B cell (primary cell): ENCODE data around the gene ZNF648. TPM values are rescaled to one million over a fixed set of nuclear protein-coding genes. Genes with fewer than 3 reads are reported as not detected.

Source experiments
- ATAC-seq: fragments of 200-7000 bp; cut with Tn5 transposase; one replicate; pipeline ENCODE4 v1.10.0; 2021; ENCODE audit warnings: low read depth, mild to moderate bottlenecking, moderate number of reproducible peaks, moderate library complexity
- CTCF ChIA-PET: fragments of 350-600 bp; sonication (Branson Sonifier 250); formaldehyde crosslinking; loops from one replicate; lab custom pipeline; 2021; ENCODE audit warnings: antibody characterized with exemption, inconsistent platforms; lab: Charles Lee
- POLR2A ChIA-PET: fragments of 350-600 bp; sonication (Branson Sonifier 250); formaldehyde crosslinking; loops from one replicate; lab custom pipeline; 2021; ENCODE audit warnings: antibody characterized with exemption; lab: Charles Lee
- DNase-seq: peaks from one replicate; pipeline ENCODE4 v3.0.0; 2013
- H2AFZ ChIP-seq: 2 replicates; pipeline ENCODE4 v1.6.1; 2012; ENCODE audit warnings: mild to moderate bottlenecking, low read depth, low read length; ENCODE audit not compliant: insufficient read depth, poor library complexity, severe bottlenecking
- H3K27ac ChIP-seq, 2 donors: 1 replicate in 1 of 2; 2 replicates in 1 of 2; pipeline ENCODE4 v1.5.1; 2012 to 2013; ENCODE audit warnings: low read length in 2 of 2, mild to moderate bottlenecking in 2 of 2, moderate library complexity in 1 of 2
- H3K27me3 ChIP-seq, 4 experiments: fragments of 200-600 bp in 1 of 4; sonication (generic) in 1 of 4; replicated peaks in 1 of 4; 1 replicate in 2 of 4; 2 replicates in 2 of 4; pipeline versions ENCODE4 v1.6.1 to v1.7.0; 2013 to 2016; ENCODE audit warnings: low read length in 3 of 4, mild to moderate bottlenecking in 2 of 4, mixed read lengths in 1 of 4, moderate library complexity in 1 of 4; ENCODE audit not compliant: insufficient read depth in 4 of 4, control insufficient read depth in 3 of 4; ENCODE audit errors: control extremely low read depth in 1 of 4
- H3K36me3 ChIP-seq, 2 experiments: replicated peaks in 1 of 2; 1 replicate in 1 of 2; 2 replicates in 1 of 2; pipeline versions ENCODE4 v1.6.1 to v1.7.1; 2013; ENCODE audit warnings: low read length in 1 of 2; ENCODE audit not compliant: insufficient read depth in 2 of 2, control insufficient read depth in 1 of 2; ENCODE audit errors: control extremely low read depth in 1 of 2, extremely low read depth in 1 of 2
- H3K4me1 ChIP-seq, 2 donors: fragments of 200-600 bp in 1 of 2; sonication (generic) in 1 of 2; 1 replicate in 1 of 2; 2 replicates in 1 of 2; pipeline versions ENCODE4 v1.5.1 to v1.6.1; 2013 to 2017; ENCODE audit warnings: low read length in 2 of 2; ENCODE audit not compliant: control insufficient read depth in 2 of 2, insufficient read depth in 2 of 2
- H3K4me2 ChIP-seq: replicated peaks from 2 replicates; pipeline ENCODE3; 2012; ENCODE audit warnings: mild to moderate bottlenecking, low read depth, low read length; ENCODE audit not compliant: poor library complexity, severe bottlenecking
- H3K4me3 ChIP-seq, 5 experiments: fragments of 200-600 bp in 1 of 5; sonication (generic) in 1 of 5; 1 replicate in 3 of 5; 2 replicates in 2 of 5; pipeline versions ENCODE4 v1.5.1 to v1.7.0; 2011 to 2016; ENCODE audit warnings: low read length in 4 of 5, mild to moderate bottlenecking in 4 of 5, low read depth in 2 of 5, control low read depth in 1 of 5, moderate library complexity in 1 of 5; ENCODE audit not compliant: insufficient read depth in 1 of 5; ENCODE audit errors: control extremely low read depth in 1 of 5, extremely low read depth in 1 of 5
- H3K79me2 ChIP-seq: fragments of 200-600 bp; sonication (generic); one replicate; pipeline ENCODE4 v1.6.0; 2016; ENCODE audit warnings: low read length; ENCODE audit not compliant: control insufficient read depth, insufficient read depth
- H3K9ac ChIP-seq: fragments of 200-600 bp; sonication (generic); 2 replicates; pipeline ENCODE4 v1.6.1; 2017; ENCODE audit warnings: mild to moderate bottlenecking, low read length, moderate library complexity
- H3K9me3 ChIP-seq, 3 donors: one replicate each; pipeline versions ENCODE4 v1.6.1 to v1.7.1; 2013; ENCODE audit warnings: low read length in 2 of 3; ENCODE audit not compliant: control insufficient read depth in 2 of 3, insufficient read depth in 1 of 3; ENCODE audit errors: control extremely low read depth in 1 of 3
- H4K20me1 ChIP-seq: 2 replicates; pipeline ENCODE4 v1.6.0; 2012; ENCODE audit warnings: mild to moderate bottlenecking, low read length; ENCODE audit not compliant: insufficient read depth, control insufficient read depth, poor library complexity, severe bottlenecking
- H3K27ac Mint-ChIP-seq: one replicate; pipeline ENCODE4 v1.8.0; 2021; ENCODE audit warnings: mixed read lengths
- H3K27me3 Mint-ChIP-seq: one replicate; pipeline ENCODE4 v1.8.0; 2021; ENCODE audit warnings: mixed read lengths
- H3K4me1 Mint-ChIP-seq: one replicate; pipeline ENCODE4 v1.8.0; 2021; ENCODE audit warnings: mixed read lengths
- H3K4me3 Mint-ChIP-seq: one replicate; pipeline ENCODE4 v1.8.0; 2021; ENCODE audit warnings: mixed read lengths
- H3K9me3 Mint-ChIP-seq: one replicate; pipeline ENCODE4 v1.8.0; 2022; ENCODE audit warnings: mixed read lengths; ENCODE audit not compliant: insufficient read depth
- EZH2 ChIP-seq: IDR thresholded peaks from 2 replicates; pipeline ENCODE4 v1.6.1; 2012; ENCODE audit warnings: borderline replicate concordance, low read depth, mild to moderate bottlenecking, moderate library complexity, low read length; ENCODE audit not compliant: insufficient read depth, poor library complexity, severe bottlenecking
- WGBS: methylation state at CpG from one replicate; pipeline ENCODE4 v1.1.5; 2013; ENCODE audit warnings: missing lambda C conversion rate; ENCODE audit not compliant: insufficient coverage; 5-methylcytosine and 5-hydroxymethylcytosine counted together
- intact Hi-C: fragments of 100-400 bp; cut with micrococcal nuclease; formaldehyde crosslinking; loops from one replicate; pipeline ENCODE4 v1.10.0; 2022
- polyA plus RNA-seq: library from polyadenylated mRNA; depleted of rRNA; stranded (reverse); fragments of >200 nt; gene quantifications from 2 replicates; pipeline ENCODE4 v1.2.3, GENCODE V29; 2012
- total RNA-seq, 2 donors: library from RNA; stranded (reverse); fragments of 120-200 nt in 1 of 2; gene quantifications; 1 replicate in 1 of 2; 2 replicates in 1 of 2; pipeline versions ENCODE4 v1.2.3 to v1.2.4, GENCODE V29; 2013 to 2022
- TF ChIP-seq, protein P1 (sequence below): fragments of 200-600 bp; IDR thresholded peaks from one replicate; pipeline ENCODE4 v1.8.0; 2022; ENCODE audit warnings: antibody characterized with exemption, mild to moderate bottlenecking

ZNF648 gene
- total and polyA plus RNA-seq, 2 donors (not counting 1 experiment from before 2014, with no cell fraction given), result not detected

DNA sequence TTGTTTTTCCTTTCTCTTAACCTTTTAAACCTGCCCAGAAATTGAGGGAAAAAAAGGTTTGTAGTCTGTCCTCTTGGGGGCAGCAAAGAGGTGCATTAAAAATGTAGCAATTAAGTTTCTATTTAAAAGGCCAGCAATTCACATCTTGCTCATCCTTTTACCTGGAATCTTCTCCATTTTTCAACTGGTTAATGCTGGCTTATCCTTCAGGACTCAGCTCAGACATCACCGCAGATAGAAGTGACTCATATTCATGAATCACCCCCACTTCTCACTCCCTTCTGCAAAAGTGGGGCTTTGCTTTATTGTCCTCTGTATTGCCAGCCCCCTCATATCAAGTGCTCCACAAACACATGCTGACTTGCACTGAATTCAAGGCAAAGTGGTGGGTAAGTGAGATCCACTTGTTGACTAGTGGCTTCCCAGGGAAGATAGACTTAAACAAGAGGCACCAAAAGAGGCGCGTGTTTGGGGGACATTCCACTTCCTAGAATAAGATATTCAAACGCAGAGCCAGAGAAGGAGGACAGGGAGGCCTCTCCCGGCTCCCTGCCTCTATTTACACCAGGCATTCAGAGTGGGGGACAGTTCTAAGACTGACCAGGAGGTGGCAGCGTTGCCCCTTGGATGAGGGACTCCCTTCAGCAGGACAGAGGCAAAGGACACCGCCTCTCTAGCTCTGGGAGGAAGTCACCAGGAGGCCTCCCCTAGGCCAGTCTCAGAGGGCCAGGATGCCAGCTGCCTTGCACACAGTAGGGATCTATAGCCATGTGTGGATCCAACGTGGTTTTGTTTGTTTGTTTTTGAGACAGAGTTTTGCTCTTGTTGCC lies 23.2 kb upstream of the ZNF648 start:
- peaks cover 5% of the 10 kb centered on the region for H3K4me1 Mint-ChIP-seq
- H3K36me3 ChIP-seq, result no peaks in the 10 kb centered on the region
- no peaks in the 10 kb centered on the region for H3K27me3 ChIP-seq
- POLR2A ChIA-PET, result no interaction called here
- no peak overlapping the region for H3K27ac ChIP-seq
- no peak overlapping the region for H3K4me2 ChIP-seq
- no peaks in the 10 kb centered on the region for H3K9me3 Mint-ChIP-seq
- H3K79me2 ChIP-seq, result no peaks in the 10 kb centered on the region
- DNase-seq, result peak; percentile 53
- CTCF ChIA-PET, result interaction anchor here (0.7 to 3.2 kb wide), 6 partner anchors 57 to 698 kb away, joined by 3 to 31 read pairs (median 4); no protein-coding TSS in a partner anchor
- H3K27me3 Mint-ChIP-seq, result no peaks in the 10 kb centered on the region
- H3K4me1 ChIP-seq, result peaks cover 0 to 5% of the 10 kb centered on the region in 2 donors
- intact Hi-C loops, result no loop called here
- TF ChIP-seq EZH2, result no peak
- TF ChIP-seq, protein P1, sequence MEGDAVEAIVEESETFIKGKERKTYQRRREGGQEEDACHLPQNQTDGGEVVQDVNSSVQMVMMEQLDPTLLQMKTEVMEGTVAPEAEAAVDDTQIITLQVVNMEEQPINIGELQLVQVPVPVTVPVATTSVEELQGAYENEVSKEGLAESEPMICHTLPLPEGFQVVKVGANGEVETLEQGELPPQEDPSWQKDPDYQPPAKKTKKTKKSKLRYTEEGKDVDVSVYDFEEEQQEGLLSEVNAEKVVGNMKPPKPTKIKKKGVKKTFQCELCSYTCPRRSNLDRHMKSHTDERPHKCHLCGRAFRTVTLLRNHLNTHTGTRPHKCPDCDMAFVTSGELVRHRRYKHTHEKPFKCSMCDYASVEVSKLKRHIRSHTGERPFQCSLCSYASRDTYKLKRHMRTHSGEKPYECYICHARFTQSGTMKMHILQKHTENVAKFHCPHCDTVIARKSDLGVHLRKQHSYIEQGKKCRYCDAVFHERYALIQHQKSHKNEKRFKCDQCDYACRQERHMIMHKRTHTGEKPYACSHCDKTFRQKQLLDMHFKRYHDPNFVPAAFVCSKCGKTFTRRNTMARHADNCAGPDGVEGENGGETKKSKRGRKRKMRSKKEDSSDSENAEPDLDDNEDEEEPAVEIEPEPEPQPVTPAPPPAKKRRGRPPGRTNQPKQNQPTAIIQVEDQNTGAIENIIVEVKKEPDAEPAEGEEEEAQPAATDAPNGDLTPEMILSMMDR, result peak; percentile 59
- H3K4me3 Mint-ChIP-seq, result no peak overlapping the region
- peak; percentile 64 for ATAC-seq
- peak overlapping the region; percentile 48 for H2AFZ ChIP-seq
- H3K4me3 ChIP-seq, result no peak overlapping the region
- H3K9ac ChIP-seq, result no peak overlapping the region
- H3K9me3 ChIP-seq, result no peaks in the 10 kb centered on the region
- WGBS, result 3% methylated on average over 4 of the region's 8 CpGs
- H4K20me1 ChIP-seq, result no peaks in the 10 kb centered on the region
- H3K27ac Mint-ChIP-seq, result no peak overlapping the region

DNA sequence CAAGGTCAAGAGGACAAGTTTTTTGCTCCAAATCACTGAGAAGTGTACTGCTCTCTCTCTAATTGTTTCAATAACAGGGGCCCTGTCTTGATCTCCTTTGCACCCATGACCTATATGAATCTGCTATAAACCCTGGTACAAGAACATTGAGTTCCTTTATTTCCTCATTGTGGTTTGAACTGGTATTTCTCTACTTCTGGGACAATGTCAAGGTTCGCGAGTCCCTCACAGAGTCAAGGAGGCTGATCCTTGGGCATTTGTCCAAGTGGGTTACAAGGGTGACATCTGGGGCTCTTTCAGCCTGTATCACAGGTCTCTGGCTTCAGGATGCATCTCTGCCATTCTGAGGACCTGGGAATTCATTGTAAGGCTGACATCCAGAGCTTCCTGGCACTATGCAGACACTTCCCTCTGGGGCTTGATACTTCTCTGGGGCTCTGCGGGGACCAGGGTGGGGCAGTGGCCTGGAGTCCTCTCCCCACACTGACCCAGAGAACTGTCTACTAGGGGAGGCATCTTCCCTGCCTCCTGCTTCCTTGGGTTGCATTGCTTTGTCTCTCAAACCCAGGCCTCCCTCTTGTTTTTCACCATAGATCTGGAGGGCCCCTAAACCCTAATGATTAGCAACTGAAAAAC lies 22.5 kb upstream of the ZNF648 start:
- H2AFZ ChIP-seq, result no peak overlapping the region
- no peak for TF ChIP-seq EZH2
- TF ChIP-seq, protein P1, result no peak
- peaks cover 0 to 5% of the 10 kb centered on the region in 2 donors for H3K4me1 ChIP-seq
- H3K9me3 Mint-ChIP-seq, result no peaks in the 10 kb centered on the region
- intact Hi-C loops, result no loop called here
- ATAC-seq (no peak), DNase-seq (no peak)
- no peaks in the 10 kb centered on the region for H3K36me3 ChIP-seq
- no peak overlapping the region for H3K9ac ChIP-seq
- no peak overlapping the region for H3K4me3 ChIP-seq
- no peak overlapping the region for H3K4me2 ChIP-seq
- H3K79me2 ChIP-seq, result no peaks in the 10 kb centered on the region
- no peak overlapping the region for H3K4me3 Mint-ChIP-seq
- POLR2A ChIA-PET, result no interaction called here
- no peaks in the 10 kb centered on the region for H3K9me3 ChIP-seq
- no peaks in the 10 kb centered on the region for H4K20me1 ChIP-seq
- no peaks in the 10 kb centered on the region for H3K27me3 ChIP-seq
- no peak overlapping the region for H3K27ac Mint-ChIP-seq
- WGBS, result 40% methylated on average over 3 of the region's 3 CpGs
- H3K27ac ChIP-seq, result no peak overlapping the region
- no peaks in the 10 kb centered on the region for H3K27me3 Mint-ChIP-seq
- CTCF ChIA-PET, result interaction anchor here (1.7 to 3.2 kb wide), 2 partner anchors 312 to 315 kb away, joined by 5 to 31 read pairs; no protein-coding TSS in a partner anchor
- H3K4me1 Mint-ChIP-seq, result peaks cover 5% of the 10 kb centered on the region
